ENCODE data around the gene TBL1X. TPM values are rescaled to one million over a fixed set of nuclear protein-coding genes. Genes with fewer than 3 reads are reported as not detected.

TBL1X gene
- total and polyA plus RNA-seq, 4 donors = 10.1 to 16.0 (median 13.5) TPM

DNA sequence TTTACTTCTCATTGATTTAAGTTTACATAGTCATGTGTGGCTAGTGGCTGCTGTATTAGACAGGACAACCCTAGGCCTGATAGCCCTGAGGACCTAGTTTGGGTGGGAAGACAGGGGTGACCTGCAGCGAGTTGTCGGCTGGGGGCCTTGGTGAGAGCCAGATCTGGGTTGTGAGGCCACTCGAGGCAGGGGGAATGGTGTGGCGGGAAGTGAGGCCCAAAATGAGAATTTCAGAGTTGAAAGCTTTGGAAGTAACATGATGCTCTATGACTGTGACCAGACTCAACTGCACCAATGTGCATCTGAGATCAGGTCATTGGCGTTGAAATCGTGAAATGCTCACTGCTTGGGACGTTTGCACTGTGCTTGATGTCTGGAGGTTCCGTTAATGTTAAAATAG, 72.9 kb downstream of the TBL1X start:
- Histone ChIP-seq H3K27me3 (ENCODE audit: control insufficient read depth, insufficient read depth, low read length) (peaks cover 13% of the 10 kb centered on the region), H3K4me3 (ENCODE audit: low read depth, low read length) (no peak overlapping the region), H3K4me1 (ENCODE audit: control insufficient read depth, insufficient read depth, low read length) (peaks cover 8% of the 10 kb centered on the region), H3K36me3 (ENCODE audit: control insufficient read depth, insufficient read depth, low read length) (peaks cover 2% of the 10 kb centered on the region), H3K9me3 (ENCODE audit: control insufficient read depth, insufficient read depth, low read length) (no peaks in the 10 kb centered on the region), H3K27ac (ENCODE audit: low read depth, low read length) (no peak overlapping the region)
- 94% methylated on average over 8 of the region's 8 CpGs for WGBS (ENCODE audit: insufficient coverage)
- no peak for DNase-seq (ENCODE audit: low read depth in 4 of 6, low spot score in 6 of 6)

DNA sequence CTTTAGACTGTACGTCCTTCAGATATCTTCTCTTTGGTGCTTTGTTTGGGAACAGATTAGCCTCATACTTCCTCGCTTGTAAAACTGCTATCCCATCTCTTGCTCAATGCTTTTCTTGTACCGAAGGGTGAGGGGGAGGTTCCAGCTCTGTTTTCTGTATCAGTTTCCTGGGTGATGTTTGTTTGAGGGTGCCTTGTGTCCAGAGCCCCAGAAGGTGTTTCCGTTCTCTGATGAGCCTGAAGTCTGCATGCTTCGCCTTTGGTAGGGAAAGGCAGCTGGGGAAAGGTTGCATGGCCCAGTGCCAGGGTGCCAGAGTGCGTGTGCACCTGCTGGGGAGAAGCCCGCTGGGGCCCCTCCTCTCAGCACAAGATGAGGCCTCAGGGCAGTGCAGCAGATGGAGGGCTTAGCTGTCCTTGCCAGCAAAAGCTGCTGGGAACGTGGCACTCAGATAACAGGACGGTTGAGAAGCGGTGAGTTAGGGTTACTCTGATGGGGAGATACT, 73.7 kb downstream of the TBL1X start:
- H3K36me3 ChIP-seq (ENCODE audit: control insufficient read depth, insufficient read depth, low read length) = peaks cover 2% of the 10 kb centered on the region

DNA sequence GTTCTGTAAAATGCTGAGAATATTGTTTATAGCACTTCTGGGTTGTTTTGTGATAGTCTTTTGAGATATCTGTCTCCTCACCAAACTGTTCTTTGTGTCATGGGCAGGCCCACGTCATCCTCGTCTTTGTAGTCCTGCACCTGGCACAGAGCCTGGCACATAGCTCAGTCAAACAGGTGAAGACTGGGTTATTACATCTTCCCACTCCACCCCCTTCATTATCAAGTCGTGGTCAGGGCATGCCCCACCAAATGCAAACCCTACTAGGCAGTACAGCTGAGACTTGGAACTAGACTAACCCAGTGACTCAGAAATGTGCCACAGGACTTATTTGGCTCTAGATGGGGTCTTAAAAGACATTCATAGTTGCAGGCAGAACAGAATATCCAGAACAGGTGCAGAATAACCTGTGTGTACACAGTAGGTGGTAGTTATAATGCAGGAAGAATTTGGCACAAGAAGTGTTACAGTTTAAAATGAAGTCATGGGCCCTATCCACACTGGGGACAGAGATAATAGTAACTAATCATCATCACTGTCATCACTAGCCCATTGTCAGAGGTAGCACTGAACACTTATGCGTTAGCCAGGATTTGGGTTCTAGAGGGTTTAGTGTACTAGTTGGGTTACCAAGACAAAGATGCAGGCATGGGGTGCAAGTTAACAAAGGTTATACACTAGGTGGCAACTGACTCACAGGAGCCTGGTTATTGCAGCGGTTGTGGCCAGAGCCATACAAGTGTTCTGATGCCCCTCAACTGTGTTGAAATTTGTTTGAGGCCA, 74.9 kb downstream of the TBL1X start:
- no peak for DNase-seq (ENCODE audit: low read depth in 4 of 6, low spot score in 6 of 6)
- Histone ChIP-seq H3K27me3 (ENCODE audit: control insufficient read depth, insufficient read depth, low read length) (peaks cover 9% of the 10 kb centered on the region), H3K9me3 (ENCODE audit: control insufficient read depth, insufficient read depth, low read length) (no peaks in the 10 kb centered on the region), H3K27ac (ENCODE audit: low read depth, low read length) (no peak overlapping the region), H3K4me3 (ENCODE audit: low read depth, low read length) (no peak overlapping the region), H3K36me3 (ENCODE audit: control insufficient read depth, insufficient read depth, low read length) (peaks cover 2% of the 10 kb centered on the region), H3K4me1 (ENCODE audit: control insufficient read depth, insufficient read depth, low read length) (peaks cover 4% of the 10 kb centered on the region)
- 76% methylated on average over 4 of the region's 5 CpGs for whole genome bisulfite sequencing (ENCODE audit: insufficient coverage)

More for the DNA sequence above, 73.7 kb downstream of the TBL1X start:
- Histone ChIP-seq H3K9me3 (ENCODE audit: control insufficient read depth, insufficient read depth, low read length) (no peaks in the 10 kb centered on the region), H3K4me1 (ENCODE audit: control insufficient read depth, insufficient read depth, low read length) (peaks cover 8% of the 10 kb centered on the region), H3K27me3 (ENCODE audit: control insufficient read depth, insufficient read depth, low read length) (peaks cover 11% of the 10 kb centered on the region), H3K4me3 (ENCODE audit: low read depth, low read length) (no peak overlapping the region), H3K27ac (ENCODE audit: low read depth, low read length) (no peak overlapping the region)
- WGBS (ENCODE audit: insufficient coverage) = 69% methylated on average over 6 of the region's 10 CpGs
- peak in 2 of 6 donors; percentile 31 to 48 for DNase-seq (ENCODE audit: low read depth in 4 of 6, low spot score in 6 of 6)

DNA sequence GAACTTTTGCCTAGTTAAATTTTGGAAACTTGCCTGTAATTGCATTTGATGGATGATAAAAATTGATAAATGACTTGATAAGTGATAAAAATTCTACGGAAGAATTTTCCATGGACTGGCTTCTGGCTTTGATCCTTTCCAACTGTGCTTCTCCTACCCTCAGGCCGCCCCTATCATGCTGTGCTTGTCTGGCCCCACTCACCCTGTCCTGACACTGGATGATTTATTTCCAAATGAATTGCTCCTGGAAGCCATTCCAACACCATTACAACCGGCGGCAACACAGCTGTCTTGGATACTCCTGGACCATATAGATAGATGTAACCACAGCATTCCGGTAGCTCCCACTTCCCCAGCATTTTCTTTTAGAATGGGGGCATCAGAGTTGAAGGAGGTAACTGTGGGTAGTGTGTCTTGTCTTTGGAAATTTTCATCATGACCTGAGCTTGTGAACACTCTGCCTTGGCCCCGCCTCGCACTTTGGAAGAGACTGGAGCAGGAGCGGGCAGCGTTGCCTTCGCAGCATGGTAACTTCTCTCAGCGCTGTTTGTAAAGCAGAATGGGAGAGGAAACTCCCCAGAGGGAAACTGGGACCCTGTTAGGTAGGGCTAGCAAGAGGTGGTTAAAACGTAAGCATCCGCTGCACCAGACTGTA, 77.4 kb downstream of the TBL1X start:
- WGBS (ENCODE audit: insufficient coverage) = 80% methylated on average over 9 of the region's 13 CpGs
- Histone ChIP-seq H3K27ac (ENCODE audit: low read depth, low read length) (no peak overlapping the region), H3K9me3 (ENCODE audit: control insufficient read depth, insufficient read depth, low read length) (no peaks in the 10 kb centered on the region), H3K27me3 (ENCODE audit: control insufficient read depth, insufficient read depth, low read length) (peaks cover 4% of the 10 kb centered on the region), H3K36me3 (ENCODE audit: control insufficient read depth, insufficient read depth, low read length) (peaks cover 2% of the 10 kb centered on the region), H3K4me3 (ENCODE audit: low read depth, low read length) (no peak overlapping the region), H3K4me1 (ENCODE audit: control insufficient read depth, insufficient read depth, low read length) (peaks cover 4% of the 10 kb centered on the region)
- DNase-seq (ENCODE audit: low read depth in 4 of 6, low spot score in 6 of 6) = no peak

DNA sequence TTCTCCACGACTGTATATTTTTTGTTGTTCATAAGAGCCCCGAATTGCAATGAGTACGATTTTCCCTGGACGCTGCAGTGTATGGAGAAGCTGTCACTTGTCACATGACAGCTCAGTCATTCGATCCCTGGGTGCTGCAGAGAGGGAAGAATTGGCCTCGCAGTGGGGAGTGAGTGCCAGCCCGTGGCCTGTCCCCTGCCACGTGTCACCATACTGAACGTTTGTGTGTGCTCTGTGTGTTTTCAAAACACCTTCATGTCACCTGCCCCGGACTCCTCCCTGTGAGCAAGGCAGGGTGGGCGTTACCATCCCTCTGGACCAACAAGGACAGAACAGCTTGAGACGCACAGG, 77.9 kb downstream of the TBL1X start:
- Histone ChIP-seq H3K9me3 (ENCODE audit: control insufficient read depth, insufficient read depth, low read length) (no peaks in the 10 kb centered on the region), H3K4me1 (ENCODE audit: control insufficient read depth, insufficient read depth, low read length) (peaks cover 4% of the 10 kb centered on the region), H3K36me3 (ENCODE audit: control insufficient read depth, insufficient read depth, low read length) (peaks cover 2% of the 10 kb centered on the region), H3K27ac (ENCODE audit: low read depth, low read length) (no peak overlapping the region), H3K4me3 (ENCODE audit: low read depth, low read length) (no peak overlapping the region), H3K27me3 (ENCODE audit: control insufficient read depth, insufficient read depth, low read length) (peaks cover 4% of the 10 kb centered on the region)
- 45% methylated on average over 12 of the region's 12 CpGs for WGBS (ENCODE audit: insufficient coverage)
- DNase-seq (ENCODE audit: low read depth in 4 of 6, low spot score in 6 of 6) = no peak

DNA sequence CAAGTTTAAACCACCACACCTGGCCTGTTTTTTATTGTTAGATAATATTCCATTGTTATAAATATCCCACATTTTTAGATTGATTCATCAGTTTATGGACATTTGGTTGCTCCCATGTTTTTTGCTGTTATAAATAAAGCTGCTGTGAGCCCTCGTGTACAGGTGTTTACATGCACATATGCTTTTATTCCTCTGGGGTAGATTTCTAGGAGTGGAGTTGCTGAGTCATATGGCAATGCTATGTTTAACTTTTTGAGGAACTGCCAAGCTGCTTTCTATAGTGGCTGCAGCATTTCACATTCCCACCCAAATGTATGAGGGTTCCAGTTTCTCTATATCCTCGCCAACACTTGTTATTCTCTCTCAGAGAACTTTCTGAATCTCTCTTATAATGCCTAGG, 90.5 kb downstream of the TBL1X start:
- no CpG with 5 or more reads among the region's 2 CpGs for WGBS (ENCODE audit: insufficient coverage)
- no peak overlapping the region for H3K4me3 ChIP-seq (ENCODE audit: low read depth, low read length)
- no peak for DNase-seq (ENCODE audit: low read depth in 4 of 6, low spot score in 6 of 6)
- no peak overlapping the region for H3K27ac ChIP-seq (ENCODE audit: low read depth, low read length)
- H3K27me3 ChIP-seq (ENCODE audit: control insufficient read depth, insufficient read depth, low read length) = peaks cover 2% of the 10 kb centered on the region
- H3K4me1 ChIP-seq (ENCODE audit: control insufficient read depth, insufficient read depth, low read length) = no peaks in the 10 kb centered on the region
- H3K9me3 ChIP-seq (ENCODE audit: control insufficient read depth, insufficient read depth, low read length) = no peaks in the 10 kb centered on the region
- H3K36me3 ChIP-seq (ENCODE audit: control insufficient read depth, insufficient read depth, low read length) = no peaks in the 10 kb centered on the region

DNA sequence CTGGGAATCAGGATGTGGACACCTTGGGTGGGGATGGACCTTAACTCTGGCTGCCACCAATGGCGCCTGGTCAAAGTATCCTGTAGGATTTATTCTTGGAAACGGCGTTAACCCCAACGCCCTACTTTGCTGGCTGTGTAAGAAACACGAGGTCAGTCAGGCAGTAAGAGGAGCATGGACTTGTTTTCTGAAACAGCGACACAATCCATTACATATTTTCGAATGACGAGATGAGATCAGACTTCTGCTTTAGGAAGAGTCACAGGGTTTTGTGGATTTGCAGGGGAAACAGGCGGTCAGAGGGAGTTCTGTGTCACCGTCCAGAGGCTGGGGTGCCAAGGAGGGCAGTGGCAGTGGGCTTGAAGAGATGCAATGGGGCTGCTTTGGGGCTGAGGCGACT, 92.2 kb downstream of the TBL1X start:
- no peaks in the 10 kb centered on the region for H3K36me3 ChIP-seq (ENCODE audit: control insufficient read depth, insufficient read depth, low read length)
- H3K4me1 ChIP-seq (ENCODE audit: control insufficient read depth, insufficient read depth, low read length) = no peaks in the 10 kb centered on the region
- H3K27me3 ChIP-seq (ENCODE audit: control insufficient read depth, insufficient read depth, low read length) = no peaks in the 10 kb centered on the region
- 95% methylated on average over 11 of the region's 11 CpGs for WGBS (ENCODE audit: insufficient coverage)
- no peaks in the 10 kb centered on the region for H3K9me3 ChIP-seq (ENCODE audit: control insufficient read depth, insufficient read depth, low read length)
- H3K27ac ChIP-seq (ENCODE audit: low read depth, low read length) = no peak overlapping the region
- H3K4me3 ChIP-seq (ENCODE audit: low read depth, low read length) = no peak overlapping the region
- no peak for DNase-seq (ENCODE audit: low read depth in 4 of 6, low spot score in 6 of 6)

DNA sequence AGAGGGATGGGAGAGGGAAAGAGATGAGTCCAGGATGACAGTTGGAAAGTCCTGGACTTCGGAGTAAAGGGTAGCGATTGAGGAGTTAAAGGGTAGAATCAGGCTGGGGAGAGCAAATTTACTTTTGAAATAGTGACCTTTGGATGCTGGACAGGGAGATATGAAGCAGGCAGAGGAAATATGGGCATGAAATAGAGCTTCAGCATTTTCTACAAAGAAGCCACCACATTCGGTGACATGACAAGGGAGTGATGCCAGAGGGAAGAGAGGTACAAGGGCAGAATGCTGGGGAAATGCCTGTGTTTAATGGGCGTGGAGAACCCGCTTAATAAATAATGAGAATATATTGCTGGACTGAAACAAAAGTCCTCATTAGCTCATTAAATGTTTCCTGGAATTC, 92.7 kb downstream of the TBL1X start:
- Histone ChIP-seq H3K27ac (ENCODE audit: low read depth, low read length) (no peak overlapping the region), H3K27me3 (ENCODE audit: control insufficient read depth, insufficient read depth, low read length) (no peaks in the 10 kb centered on the region), H3K4me3 (ENCODE audit: low read depth, low read length) (no peak overlapping the region), H3K9me3 (ENCODE audit: control insufficient read depth, insufficient read depth, low read length) (no peaks in the 10 kb centered on the region), H3K36me3 (ENCODE audit: control insufficient read depth, insufficient read depth, low read length) (no peaks in the 10 kb centered on the region), H3K4me1 (ENCODE audit: control insufficient read depth, insufficient read depth, low read length) (no peaks in the 10 kb centered on the region)
- WGBS (ENCODE audit: insufficient coverage) = 83% methylated on average over 4 of the region's 5 CpGs
- no peak for DNase-seq (ENCODE audit: low read depth in 4 of 6, low spot score in 6 of 6)

DNA sequence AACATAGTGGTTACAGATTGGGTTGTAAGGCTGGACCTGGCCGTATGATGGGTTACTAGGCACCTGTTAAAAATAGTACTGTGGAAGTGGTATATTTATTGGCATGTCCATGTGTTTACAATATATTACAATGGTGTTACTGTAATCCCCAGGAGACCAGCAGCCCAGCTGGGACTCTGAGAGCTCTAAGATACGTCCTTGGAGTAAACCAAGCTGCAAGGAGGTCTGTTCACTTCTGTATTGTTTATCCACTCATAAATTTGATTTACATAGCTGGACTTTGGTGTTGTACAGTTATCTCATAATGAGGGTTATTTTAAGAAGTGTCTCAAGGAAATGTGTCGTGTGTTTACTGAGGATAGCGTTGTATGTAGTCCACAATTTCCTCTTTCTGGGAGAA, 93.8 kb downstream of the TBL1X start:
- no peak overlapping the region for H3K27ac ChIP-seq (ENCODE audit: low read depth, low read length)
- H3K36me3 ChIP-seq (ENCODE audit: control insufficient read depth, insufficient read depth, low read length) = no peaks in the 10 kb centered on the region
- no peak for DNase-seq (ENCODE audit: low read depth in 4 of 6, low spot score in 6 of 6)
- H3K9me3 ChIP-seq (ENCODE audit: control insufficient read depth, insufficient read depth, low read length) = no peaks in the 10 kb centered on the region
- H3K4me3 ChIP-seq (ENCODE audit: low read depth, low read length) = no peak overlapping the region
- WGBS (ENCODE audit: insufficient coverage) = 62% methylated on average over 2 of the region's 4 CpGs
- H3K27me3 ChIP-seq (ENCODE audit: control insufficient read depth, insufficient read depth, low read length) = no peaks in the 10 kb centered on the region
- no peaks in the 10 kb centered on the region for H3K4me1 ChIP-seq (ENCODE audit: control insufficient read depth, insufficient read depth, low read length)

DNA sequence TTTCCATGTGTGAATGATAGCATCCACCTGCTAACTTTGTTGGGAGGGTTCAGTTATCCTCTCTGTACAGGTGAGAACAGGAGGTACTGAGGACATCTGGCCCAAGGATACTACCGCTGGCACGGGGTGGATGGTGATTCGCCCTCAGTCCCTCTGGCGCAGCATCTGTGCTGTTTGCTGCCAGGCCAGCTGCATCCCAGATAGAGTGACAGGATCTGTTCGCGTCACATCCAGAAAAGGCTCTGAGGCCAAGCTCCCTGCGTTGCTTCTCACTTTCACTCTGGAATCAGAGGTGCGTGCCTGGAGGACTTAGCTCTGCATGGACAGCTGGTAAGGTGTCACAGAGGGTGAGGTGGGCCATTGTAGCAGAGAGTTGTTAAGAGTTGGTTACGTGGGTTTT, 95.4 kb downstream of the TBL1X start:
- 91% methylated on average over 9 of the region's 9 CpGs for WGBS (ENCODE audit: insufficient coverage)
- Histone ChIP-seq H3K36me3 (ENCODE audit: control insufficient read depth, insufficient read depth, low read length) (no peaks in the 10 kb centered on the region), H3K27me3 (ENCODE audit: control insufficient read depth, insufficient read depth, low read length) (no peaks in the 10 kb centered on the region), H3K27ac (ENCODE audit: low read depth, low read length) (no peak overlapping the region), H3K4me3 (ENCODE audit: low read depth, low read length) (no peak overlapping the region), H3K4me1 (ENCODE audit: control insufficient read depth, insufficient read depth, low read length) (no peaks in the 10 kb centered on the region), H3K9me3 (ENCODE audit: control insufficient read depth, insufficient read depth, low read length) (no peaks in the 10 kb centered on the region)
- no peak for DNase-seq (ENCODE audit: low read depth in 4 of 6, low spot score in 6 of 6)

Data from spinal cord (tissue), 10 donors.